ENCODE results near the gene SLC35F2. TPM values are rescaled to one million over a fixed set of nuclear protein-coding genes. Genes with fewer than 3 reads are reported as not detected.

SLC35F2 gene
- total RNA-seq, 2 donors from 2014 or later = 18.8 to 23.6 TPM

GRCh38 chr11:107821199-107821927, 37.2 kb downstream of the SLC35F2 start:
- TF ChIP-seq CTCF (conservative IDR thresholded peaks at IDR 0.05) = no peak
- no peak overlapping the region for H3K9ac ChIP-seq (ENCODE audit: extremely low read depth, low read length, poor library complexity, severe bottlenecking)
- Mint-ChIP-seq H3K9me3 (peaks cover 1% of the 10 kb centered on the region), H3K4me3 (no peak overlapping the region), H3K27me3 (ENCODE audit: insufficient read depth) (no peaks in the 10 kb centered on the region), H3K27ac (no peak overlapping the region), H3K4me1 (no peaks in the 10 kb centered on the region), H3K36me3 (ENCODE audit: low read depth) (no peaks in the 10 kb centered on the region)
- H3K4me3 ChIP-seq (ENCODE audit: low read length) = no peak overlapping the region
- no peaks in the 10 kb centered on the region for H3K4me1 ChIP-seq (ENCODE audit: control insufficient read depth, insufficient read depth, low read length)
- no peaks in the 10 kb centered on the region for H3K9me3 ChIP-seq (ENCODE audit: control insufficient read depth, low read length)
- no peaks in the 10 kb centered on the region for H3K36me3 ChIP-seq (ENCODE audit: control insufficient read depth, insufficient read depth, low read length)
- no peak for DNase-seq
- 92 to 100% methylated on average over 1 to 2 of the region's 3 CpGs for WGBS, 2 experiments (ENCODE audit: insufficient coverage in 1 of 2, insufficient read length in 1 of 2)
- H3K27ac ChIP-seq (ENCODE audit: low read depth, low read length) = no peak overlapping the region
- H3K27me3 ChIP-seq (ENCODE audit: control insufficient read depth, insufficient read depth, low read length, poor library complexity, severe bottlenecking) = no peaks in the 10 kb centered on the region

- Histone ChIP-seq H3K27ac (ENCODE audit: low read depth, low read length) (no peak overlapping the region), H3K36me3 (ENCODE audit: control insufficient read depth, insufficient read depth, low read length) (no peaks in the 10 kb centered on the region), H3K4me1 (ENCODE audit: control insufficient read depth, insufficient read depth, low read length) (no peaks in the 10 kb centered on the region), H3K4me3 (ENCODE audit: low read length) (no peak overlapping the region), H3K27me3 (ENCODE audit: control insufficient read depth, insufficient read depth, low read length, poor library complexity, severe bottlenecking) (no peaks in the 10 kb centered on the region), H3K9ac (ENCODE audit: extremely low read depth, low read length, poor library complexity, severe bottlenecking) (no peak overlapping the region), H3K9me3 (ENCODE audit: control insufficient read depth, low read length) (no peaks in the 10 kb centered on the region)
- TF ChIP-seq CTCF (conservative IDR thresholded peaks at IDR 0.05) = no peak
- WGBS, 2 experiments (ENCODE audit: insufficient coverage in 1 of 2, insufficient read length in 1 of 2) = 91 to 94% methylated on average over 4 to 5 of the region's 5 CpGs
- DNase-seq = no peak
- H3K9me3 Mint-ChIP-seq = peaks cover 1% of the 10 kb centered on the region
- no peaks in the 10 kb centered on the region for H3K36me3 Mint-ChIP-seq (ENCODE audit: low read depth)
- no peaks in the 10 kb centered on the region for H3K4me1 Mint-ChIP-seq
- no peaks in the 10 kb centered on the region for H3K27me3 Mint-ChIP-seq (ENCODE audit: insufficient read depth)
- no peak overlapping the region for H3K27ac Mint-ChIP-seq
- H3K4me3 Mint-ChIP-seq = no peak overlapping the region
Observed at GRCh38 chr11:107819361-107820014, 39.1 kb downstream of the SLC35F2 start.

- H3K27me3 ChIP-seq (ENCODE audit: control insufficient read depth, insufficient read depth, low read length, poor library complexity, severe bottlenecking) = no peaks in the 10 kb centered on the region
- no peaks in the 10 kb centered on the region for H3K36me3 ChIP-seq (ENCODE audit: control insufficient read depth, insufficient read depth, low read length)
- Mint-ChIP-seq H3K36me3 (ENCODE audit: low read depth) (no peaks in the 10 kb centered on the region), H3K9me3 (peaks cover 1% of the 10 kb centered on the region), H3K4me1 (no peaks in the 10 kb centered on the region), H3K27me3 (ENCODE audit: insufficient read depth) (no peaks in the 10 kb centered on the region), H3K4me3 (no peak overlapping the region), H3K27ac (no peak overlapping the region)
- no peak for DNase-seq
- H3K9ac ChIP-seq (ENCODE audit: extremely low read depth, low read length, poor library complexity, severe bottlenecking) = no peak overlapping the region
- no peak for TF ChIP-seq CTCF (conservative IDR thresholded peaks at IDR 0.05)
- WGBS, 2 experiments (ENCODE audit: insufficient coverage in 1 of 2, insufficient read length in 1 of 2) = 91 to 100% methylated on average over 2 to 3 of the region's 3 CpGs
- no peak overlapping the region for H3K4me3 ChIP-seq (ENCODE audit: low read length)
- no peak overlapping the region for H3K27ac ChIP-seq (ENCODE audit: low read depth, low read length)
- no peaks in the 10 kb centered on the region for H3K9me3 ChIP-seq (ENCODE audit: control insufficient read depth, low read length)
- no peaks in the 10 kb centered on the region for H3K4me1 ChIP-seq (ENCODE audit: control insufficient read depth, insufficient read depth, low read length)
Observed at GRCh38 chr11:107818491-107818890, 40.1 kb downstream of the SLC35F2 start.

Data from endodermal cell (in vitro differentiated cells).